Keratinocyte (primary cell): ENCODE results near the gene CCL25. TPM values are rescaled to one million over a fixed set of nuclear protein-coding genes. Genes with fewer than 3 reads are reported as not detected.

Source experiments
- DNase-seq: peaks from one replicate; pipeline ENCODE4 v3.0.0-alpha.2; 2011; ENCODE audit warnings: low read depth, missing footprints, low spot score
- FAIRE-seq: peaks from 2 replicates; lab custom pipeline; 2011; peaks lifted over from hg19 to GRCh38; lab: Jason Lieb, UNC
- H2AFZ ChIP-seq: 2 replicates; pipeline ENCODE4 v1.6.0; 2012; ENCODE audit warnings: low read length, control low read depth, inconsistent platforms; ENCODE audit not compliant: control insufficient read depth
- H3K27ac ChIP-seq: 2 replicates; pipeline ENCODE4 v1.5.1; 2011; ENCODE audit warnings: low read length; ENCODE audit not compliant: control insufficient read depth, insufficient read depth
- H3K27me3 ChIP-seq: 3 replicates; pipeline ENCODE4 v1.6.0; 2011; ENCODE audit warnings: low read length; ENCODE audit not compliant: control insufficient read depth, insufficient read depth; ENCODE audit errors: extremely low read depth
- H3K36me3 ChIP-seq, 2 experiments: 2 replicates in 1 of 2; 3 replicates in 1 of 2; pipeline ENCODE4 v1.5.1; 2011; ENCODE audit warnings: low read length in 2 of 2, mild to moderate bottlenecking in 1 of 2; ENCODE audit not compliant: control insufficient read depth in 2 of 2, insufficient read depth in 2 of 2; ENCODE audit errors: extremely low read depth in 1 of 2
- H3K4me1 ChIP-seq: 3 replicates; pipeline ENCODE4 v1.5.1; 2011; ENCODE audit warnings: low read length; ENCODE audit not compliant: control insufficient read depth, insufficient read depth; ENCODE audit errors: extremely low read depth
- H3K4me2 ChIP-seq: 3 replicates; pipeline ENCODE4 v1.6.0; 2011; ENCODE audit warnings: low read depth, low read length; ENCODE audit not compliant: control insufficient read depth, insufficient read depth; ENCODE audit errors: extremely low read depth
- H3K4me3 ChIP-seq, 3 experiments: fragments of 200-600 bp in 1 of 3; sonication (generic) in 1 of 3; 2 replicates in 2 of 3; 3 replicates in 1 of 3; pipeline ENCODE4 v1.5.1; 2011 to 2016; ENCODE audit warnings: low read length in 3 of 3, mild to moderate bottlenecking in 3 of 3, control low read depth in 2 of 3, inconsistent platforms in 1 of 3, low read depth in 1 of 3, mixed read lengths in 1 of 3, mixed run types in 1 of 3, moderate library complexity in 1 of 3; ENCODE audit not compliant: control insufficient read depth in 2 of 3, insufficient read depth in 2 of 3; ENCODE audit errors: extremely low read depth in 1 of 3
- H3K79me2 ChIP-seq: 2 replicates; pipeline ENCODE4 v1.6.0; 2012; ENCODE audit warnings: low read length; ENCODE audit not compliant: control insufficient read depth, insufficient read depth
- H3K9ac ChIP-seq: 3 replicates; pipeline ENCODE4 v1.6.0; 2011; ENCODE audit warnings: low read length; ENCODE audit not compliant: control insufficient read depth, insufficient read depth; ENCODE audit errors: extremely low read depth
- H3K9me1 ChIP-seq: 3 replicates; pipeline ENCODE4 v1.6.0; 2011; ENCODE audit warnings: low read length; ENCODE audit not compliant: control insufficient read depth, insufficient read depth; ENCODE audit errors: extremely low read depth
- H3K9me3 ChIP-seq: 2 replicates; pipeline ENCODE4 v1.5.1; 2012; ENCODE audit warnings: low read depth, low read length; ENCODE audit not compliant: control insufficient read depth
- H4K20me1 ChIP-seq: 3 replicates; pipeline ENCODE4 v1.6.0; 2011; ENCODE audit warnings: low read length; ENCODE audit not compliant: control insufficient read depth, insufficient read depth; ENCODE audit errors: extremely low read depth
- CTCF ChIP-seq, 3 experiments: IDR thresholded peaks in 1 of 3; conservative IDR thresholded peaks in 1 of 3; optimal IDR thresholded peaks in 1 of 3; 2 replicates in 2 of 3; 3 replicates in 1 of 3; pipeline versions ENCODE3 to v1.5.1; 2011; ENCODE audit warnings: low read length in 3 of 3, mild to moderate bottlenecking in 3 of 3, moderate library complexity in 2 of 3, control low read depth in 1 of 3, inconsistent platforms in 1 of 3; ENCODE audit not compliant: insufficient read depth in 2 of 3; ENCODE audit errors: extremely low read depth in 1 of 3
- EZH2 ChIP-seq: IDR thresholded peaks from one replicate; pipeline ENCODE4 v1.6.1; 2012; ENCODE audit warnings: inconsistent platforms, mild to moderate bottlenecking, low read length, moderate library complexity
- dilution Hi-C: fragments of 300-500 bp; cut with MboI; formaldehyde crosslinking; loops from one replicate; pipeline ENCODE4 v1.7.0; 2020; ENCODE audit warnings: low sequenced_read_pairs; ENCODE audit not compliant: extremely low pct_ligation_motif_present
- polyA plus RNA-seq, 5 experiments: library from polyadenylated mRNA; depleted of rRNA in 3 of 5; stranded (reverse) in 3 of 5; stranded (forward) in 1 of 5; unstranded in 1 of 5; fragments of >200 nt; gene quantifications; 1 replicate in 1 of 5; 2 replicates in 3 of 5; 3 replicates in 1 of 5; pipeline versions ENCODE4 v1.2.1 to v1.2.3, GENCODE V29; 2011 to 2012; ENCODE audit warnings: missing spikeins in 2 of 5, low read depth in 1 of 5, low replicate concordance in 1 of 5

The CCL25 gene
- polyA plus RNA-seq, 1 donor (not counting 4 experiments of a cell fraction or from before 2014, with no cell fraction given): not detected

- H3K4me1 ChIP-seq: no peaks in the 10 kb centered on the region
- no peak overlapping the region for H3K4me2 ChIP-seq
- no peaks in the 10 kb centered on the region for H3K36me3 ChIP-seq
- no peaks in the 10 kb centered on the region for H3K9me1 ChIP-seq
- H3K27me3 ChIP-seq: no peaks in the 10 kb centered on the region
- no peak overlapping the region for H3K4me3 ChIP-seq
- dilution Hi-C loops: no loop called here
- H2AFZ ChIP-seq: no peak overlapping the region
- H4K20me1 ChIP-seq: no peaks in the 10 kb centered on the region
- no peak overlapping the region for H3K9ac ChIP-seq
- DNase-seq (no peak), FAIRE-seq (no peak)
- H3K27ac ChIP-seq: no peak overlapping the region
- no peaks in the 10 kb centered on the region for H3K79me2 ChIP-seq
- no peak for TF ChIP-seq EZH2
- no peak for TF ChIP-seq CTCF (optimal IDR thresholded peaks at IDR 0.05 in 1 of 3, IDR thresholded peaks at IDR 0.05 in 1 of 3, conservative IDR thresholded peaks at IDR 0.05 in 1 of 3; ENCODE audit: extremely low read depth in 1 of 3, insufficient read depth in 2 of 3, low read length in 3 of 3)
- H3K9me3 ChIP-seq: peaks cover 4% of the 10 kb centered on the region
Observed at GRCh38 chr19:8087876-8088275, 35.3 kb downstream of the CCL25 start.

DNA sequence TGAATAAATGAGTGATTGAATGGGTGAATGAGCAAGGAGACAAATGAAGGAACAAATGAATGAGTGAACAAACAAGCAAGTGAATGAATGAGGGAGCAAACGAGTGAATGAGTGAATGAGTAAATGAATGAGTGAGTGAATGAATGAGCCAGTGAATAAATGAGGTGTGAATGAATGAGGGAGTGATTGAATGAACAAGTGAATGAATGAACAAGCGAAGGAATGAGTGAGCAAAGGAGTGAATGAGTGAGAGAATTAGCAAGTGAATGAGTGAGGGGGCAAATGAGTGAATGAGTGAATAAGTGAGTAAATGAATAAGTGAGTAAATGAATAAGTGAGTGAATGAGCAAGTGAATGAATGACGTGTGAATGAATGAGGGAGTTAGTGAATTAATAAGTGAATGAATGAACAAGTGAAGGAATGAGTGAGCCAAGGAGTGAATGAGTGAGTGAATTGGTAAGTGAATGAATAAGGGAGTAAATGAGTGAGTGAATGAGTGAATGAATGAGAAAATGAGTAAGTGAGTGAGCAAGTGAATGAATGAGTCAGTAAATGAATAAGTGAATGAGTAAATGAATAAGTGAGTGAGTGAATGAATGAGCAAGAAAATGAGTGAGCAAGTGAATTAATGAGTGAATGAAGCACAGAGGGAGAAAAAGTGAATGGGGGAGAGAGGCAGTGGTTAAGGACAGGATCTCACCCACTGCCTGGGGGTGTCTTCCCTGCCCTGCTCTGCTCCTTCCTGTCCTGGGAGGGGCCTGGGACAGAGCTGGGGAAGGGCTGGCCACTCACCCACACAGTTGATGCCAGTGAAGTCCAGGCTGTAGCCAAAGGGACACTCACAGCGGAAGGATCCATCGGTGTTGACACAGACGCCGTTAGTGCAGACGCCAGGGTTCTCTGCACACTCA lies 36.4 kb downstream of the CCL25 start:
- Histone ChIP-seq H3K4me1 (no peaks in the 10 kb centered on the region), H3K27ac (no peak overlapping the region), H3K27me3 (no peaks in the 10 kb centered on the region), H3K4me2 (no peak overlapping the region), H4K20me1 (no peaks in the 10 kb centered on the region), H2AFZ (no peak overlapping the region), H3K9ac (no peak overlapping the region), H3K9me1 (no peaks in the 10 kb centered on the region), H3K9me3 (peaks cover 4% of the 10 kb centered on the region), H3K36me3 (no peaks in the 10 kb centered on the region), H3K4me3 (no peak overlapping the region), H3K79me2 (no peaks in the 10 kb centered on the region)
- TF ChIP-seq CTCF (optimal IDR thresholded peaks at IDR 0.05 in 1 of 3, IDR thresholded peaks at IDR 0.05 in 1 of 3, conservative IDR thresholded peaks at IDR 0.05 in 1 of 3; ENCODE audit: extremely low read depth in 1 of 3, insufficient read depth in 2 of 3, low read length in 3 of 3) (no peak), EZH2 (no peak)
- DNase-seq (no peak), FAIRE-seq (no peak)
- dilution Hi-C loops: no loop called here
